ENCODE measurements around the gene PITPNM3.

Gene PITPNM3

DNA sequence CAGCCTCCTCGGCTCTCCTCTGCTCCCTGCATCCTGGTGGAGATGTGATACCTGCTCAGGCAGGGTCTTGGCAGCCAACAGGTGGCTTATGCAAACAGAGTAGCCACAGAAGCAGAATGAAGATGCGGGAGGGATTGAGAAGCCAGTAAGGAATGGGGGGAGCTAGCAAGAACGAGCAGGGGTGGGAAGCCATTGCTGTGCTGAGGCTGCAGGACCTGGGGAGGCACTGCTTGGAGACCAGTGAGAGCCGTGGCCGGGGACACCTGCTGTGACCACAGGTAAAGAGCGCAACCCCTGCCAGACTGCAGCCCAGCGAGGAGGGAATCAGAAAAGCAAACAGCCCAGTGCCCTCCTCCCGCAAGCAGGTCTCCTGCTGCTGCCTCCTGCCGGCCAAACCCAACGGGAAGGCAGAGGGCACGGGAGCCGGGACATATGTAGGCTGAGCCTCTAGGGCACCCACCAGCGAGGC, 136.1 kb downstream of the PITPNM3 start:
- POLR2A ChIA-PET: no interaction called here
- no peak overlapping the region for H3K4me3 ChIP-seq (ENCODE audit: low read depth, low read length)
- CTCF ChIA-PET: interaction anchor here (1.2 to 19.7 kb wide), 5 partner anchors 11 to 835 kb away, joined by 4 to 280 read pairs (median 57); partner anchors contain the start of genes AIPL1 and NLRP1
- no peak for DNase-seq (ENCODE audit: low read depth, low spot score)
- TF ChIP-seq, protein P1, sequence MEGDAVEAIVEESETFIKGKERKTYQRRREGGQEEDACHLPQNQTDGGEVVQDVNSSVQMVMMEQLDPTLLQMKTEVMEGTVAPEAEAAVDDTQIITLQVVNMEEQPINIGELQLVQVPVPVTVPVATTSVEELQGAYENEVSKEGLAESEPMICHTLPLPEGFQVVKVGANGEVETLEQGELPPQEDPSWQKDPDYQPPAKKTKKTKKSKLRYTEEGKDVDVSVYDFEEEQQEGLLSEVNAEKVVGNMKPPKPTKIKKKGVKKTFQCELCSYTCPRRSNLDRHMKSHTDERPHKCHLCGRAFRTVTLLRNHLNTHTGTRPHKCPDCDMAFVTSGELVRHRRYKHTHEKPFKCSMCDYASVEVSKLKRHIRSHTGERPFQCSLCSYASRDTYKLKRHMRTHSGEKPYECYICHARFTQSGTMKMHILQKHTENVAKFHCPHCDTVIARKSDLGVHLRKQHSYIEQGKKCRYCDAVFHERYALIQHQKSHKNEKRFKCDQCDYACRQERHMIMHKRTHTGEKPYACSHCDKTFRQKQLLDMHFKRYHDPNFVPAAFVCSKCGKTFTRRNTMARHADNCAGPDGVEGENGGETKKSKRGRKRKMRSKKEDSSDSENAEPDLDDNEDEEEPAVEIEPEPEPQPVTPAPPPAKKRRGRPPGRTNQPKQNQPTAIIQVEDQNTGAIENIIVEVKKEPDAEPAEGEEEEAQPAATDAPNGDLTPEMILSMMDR (IDR thresholded peaks at IDR 0.05; ENCODE audit: insufficient read depth, low read length, missing control alignments): peak; percentile 48

DNA sequence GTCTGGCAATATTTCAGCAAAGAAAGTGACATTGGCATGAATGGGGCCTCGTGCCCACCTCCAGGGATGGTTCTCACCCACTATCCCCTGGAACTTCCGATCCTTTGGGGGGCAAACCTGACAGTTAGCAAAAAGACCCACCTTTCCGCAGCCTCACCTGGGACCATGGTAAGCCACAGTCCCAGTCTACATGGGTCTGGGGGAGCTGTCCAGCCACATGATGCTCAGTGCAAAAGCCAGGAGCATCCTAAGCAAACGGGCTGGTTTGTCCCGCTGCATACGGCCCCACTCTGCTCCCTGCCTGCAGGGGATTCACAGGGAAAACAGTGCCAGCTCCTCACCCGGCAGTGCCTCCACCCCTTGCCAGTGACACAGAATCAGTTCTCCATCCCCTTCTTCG, 140.7 kb downstream of the PITPNM3 start:
- no peak overlapping the region for H3K4me3 ChIP-seq (ENCODE audit: low read depth, low read length)
- DNase-seq (ENCODE audit: low read depth, low spot score): no peak
- POLR2A ChIA-PET: no interaction called here
- TF ChIP-seq, protein P1 (IDR thresholded peaks at IDR 0.05; ENCODE audit: insufficient read depth, low read length, missing control alignments): no peak
- CTCF ChIA-PET: interaction anchor here (0.9 to 19.7 kb wide), 2 partner anchors 12 to 822 kb away, joined by 3 to 280 read pairs; no protein-coding TSS in a partner anchor

DNA sequence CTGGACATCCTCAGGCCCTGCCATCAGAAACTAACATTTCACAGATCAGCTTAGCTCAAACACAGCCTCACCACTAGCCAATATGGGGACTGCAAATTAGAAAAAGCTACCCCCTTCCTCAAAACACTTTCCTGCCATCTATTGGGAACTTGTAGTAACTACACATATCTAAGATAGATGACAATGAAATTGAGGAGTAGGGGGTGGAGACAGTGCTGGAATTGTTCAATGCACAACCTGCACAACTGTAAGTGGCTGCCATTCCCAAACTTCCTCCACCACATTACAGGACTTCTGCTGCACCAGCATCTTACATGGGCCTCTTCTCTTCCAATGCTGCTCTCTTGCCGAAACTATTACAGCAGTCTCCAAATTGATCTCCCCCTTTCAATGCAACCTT, 143.3 kb downstream of the PITPNM3 start:
- no peak overlapping the region for H3K4me3 ChIP-seq (ENCODE audit: low read depth, low read length)
- no peak for DNase-seq (ENCODE audit: low read depth, low spot score)
- TF ChIP-seq, protein P1 (IDR thresholded peaks at IDR 0.05; ENCODE audit: insufficient read depth, low read length, missing control alignments): peak; percentile 44
- ChIA-PET POLR2A (no interaction called here), CTCF (interaction anchor here (1.2 to 19.7 kb wide), 9 partner anchors 9 to 830 kb away, joined by 4 to 280 read pairs (median 5); no protein-coding TSS in a partner anchor)

DNA sequence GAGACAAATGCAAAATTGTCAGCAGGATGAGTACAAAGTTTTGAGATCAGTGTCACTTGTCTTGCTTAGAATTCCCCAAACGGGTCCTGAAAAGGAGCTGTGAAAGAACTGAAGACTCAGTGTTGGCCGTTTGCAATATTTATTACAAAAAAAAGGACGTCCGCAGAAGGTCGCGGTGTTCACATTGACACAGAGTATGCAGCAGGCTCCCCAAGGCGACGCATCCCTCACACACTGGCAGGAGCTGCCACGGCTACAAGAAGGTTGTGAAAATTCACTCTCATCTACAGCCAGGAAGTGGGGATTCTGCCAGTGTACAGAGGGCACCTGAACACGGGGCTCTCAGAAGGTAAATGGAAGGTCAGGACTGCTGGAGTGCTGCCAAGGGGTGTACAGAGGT, 147.6 kb downstream of the PITPNM3 start:
- no peak for DNase-seq (ENCODE audit: low read depth, low spot score)
- no peak overlapping the region for H3K4me3 ChIP-seq (ENCODE audit: low read depth, low read length)
- TF ChIP-seq, protein P1 (IDR thresholded peaks at IDR 0.05; ENCODE audit: insufficient read depth, low read length, missing control alignments): no peak
- POLR2A ChIA-PET: no interaction called here
- CTCF ChIA-PET: interaction anchor here (1.0 to 2.0 kb wide), 2 partner anchors 9 to 816 kb away, joined by 3 to 5 read pairs; no protein-coding TSS in a partner anchor

DNA sequence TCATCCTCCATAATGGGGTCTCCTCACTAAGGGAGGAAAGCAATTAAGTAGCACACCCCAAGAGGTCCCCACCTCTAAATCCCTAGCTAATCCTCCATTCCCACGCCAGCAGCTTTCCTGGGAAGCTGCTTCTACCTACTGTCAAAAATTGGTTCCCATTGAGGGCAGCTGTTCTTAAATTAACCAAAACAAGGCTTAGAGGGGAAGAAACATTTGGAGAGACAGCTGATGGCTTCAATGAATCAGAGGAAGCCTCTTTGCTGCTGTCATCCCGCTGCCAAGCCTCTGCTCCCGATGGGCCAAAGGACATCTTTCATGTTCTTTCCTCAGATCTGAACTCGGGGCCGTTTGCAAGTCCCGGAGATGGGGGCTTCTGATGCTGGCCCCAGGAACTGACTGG, 148.1 kb downstream of the PITPNM3 start:
- POLR2A ChIA-PET: no interaction called here

DNA sequence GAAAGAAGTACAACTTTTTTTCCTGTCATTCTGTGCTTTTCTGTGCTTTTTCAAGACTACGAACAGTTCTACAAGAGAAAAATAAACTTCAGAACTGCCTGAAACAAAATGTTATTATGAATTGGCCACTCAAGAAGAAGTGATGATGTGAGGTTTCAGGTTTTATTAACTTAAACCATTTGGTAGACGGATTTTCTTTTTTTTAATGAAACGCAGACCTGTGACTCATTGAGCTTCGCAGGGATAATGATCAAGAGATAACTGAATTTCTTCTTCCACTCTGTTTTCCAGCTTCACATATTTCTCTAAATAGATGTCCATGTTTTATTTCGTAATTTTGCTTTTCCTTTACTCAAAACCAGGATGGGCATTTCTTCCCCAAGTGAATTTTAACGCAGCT, 154.1 kb downstream of the PITPNM3 start:
- no peak for DNase-seq (ENCODE audit: low read depth, low spot score)
- no peak overlapping the region for H3K4me3 ChIP-seq (ENCODE audit: low read depth, low read length)
- CTCF ChIA-PET: interaction anchor here (1.1 kb wide), 1 partner anchor 810 kb away, joined by 3 read pairs; no protein-coding TSS in a partner anchor
- TF ChIP-seq, protein P1 (IDR thresholded peaks at IDR 0.05; ENCODE audit: insufficient read depth, low read length, missing control alignments): no peak
- POLR2A ChIA-PET: no interaction called here

More for the DNA sequence above, 148.1 kb downstream of the PITPNM3 start:
- DNase-seq (ENCODE audit: low read depth, low spot score): no peak
- H3K4me3 ChIP-seq (ENCODE audit: low read depth, low read length): no peak overlapping the region
- CTCF ChIA-PET: interaction anchor here (2.0 kb wide), 1 partner anchor 10 kb away, joined by 5 read pairs; no protein-coding TSS in a partner anchor
- TF ChIP-seq, protein P1 (IDR thresholded peaks at IDR 0.05; ENCODE audit: insufficient read depth, low read length, missing control alignments): no peak
